Activated CD4-positive, alpha-beta T cell treated with anti-CD3 and anti-CD28 coated beads, Interleukin-2, Interleukin-4, amounts not matched to agents 100 ng/mL and 50 ng/mL, durations not matched to agents 16 hours and 8 hours (primary cell): ENCODE data around the gene AHRR.

Experiments
- DNase-seq: peaks from one replicate; pipeline ENCODE4 v3.0.0-alpha.2; 2020; ENCODE audit warnings: low spot score

Gene AHRR

GRCh38 chr5:415928-416635 lies 94.6 kb downstream of the AHRR start:
- no peak for DNase-seq

GRCh38 chr5:416636-416960 lies 95.1 kb downstream of the AHRR start:
- no peak for DNase-seq

- DNase-seq: no peak
These were observed 96.0 kb downstream of the AHRR start for GRCh38 chr5:417301-418161.

DNA sequence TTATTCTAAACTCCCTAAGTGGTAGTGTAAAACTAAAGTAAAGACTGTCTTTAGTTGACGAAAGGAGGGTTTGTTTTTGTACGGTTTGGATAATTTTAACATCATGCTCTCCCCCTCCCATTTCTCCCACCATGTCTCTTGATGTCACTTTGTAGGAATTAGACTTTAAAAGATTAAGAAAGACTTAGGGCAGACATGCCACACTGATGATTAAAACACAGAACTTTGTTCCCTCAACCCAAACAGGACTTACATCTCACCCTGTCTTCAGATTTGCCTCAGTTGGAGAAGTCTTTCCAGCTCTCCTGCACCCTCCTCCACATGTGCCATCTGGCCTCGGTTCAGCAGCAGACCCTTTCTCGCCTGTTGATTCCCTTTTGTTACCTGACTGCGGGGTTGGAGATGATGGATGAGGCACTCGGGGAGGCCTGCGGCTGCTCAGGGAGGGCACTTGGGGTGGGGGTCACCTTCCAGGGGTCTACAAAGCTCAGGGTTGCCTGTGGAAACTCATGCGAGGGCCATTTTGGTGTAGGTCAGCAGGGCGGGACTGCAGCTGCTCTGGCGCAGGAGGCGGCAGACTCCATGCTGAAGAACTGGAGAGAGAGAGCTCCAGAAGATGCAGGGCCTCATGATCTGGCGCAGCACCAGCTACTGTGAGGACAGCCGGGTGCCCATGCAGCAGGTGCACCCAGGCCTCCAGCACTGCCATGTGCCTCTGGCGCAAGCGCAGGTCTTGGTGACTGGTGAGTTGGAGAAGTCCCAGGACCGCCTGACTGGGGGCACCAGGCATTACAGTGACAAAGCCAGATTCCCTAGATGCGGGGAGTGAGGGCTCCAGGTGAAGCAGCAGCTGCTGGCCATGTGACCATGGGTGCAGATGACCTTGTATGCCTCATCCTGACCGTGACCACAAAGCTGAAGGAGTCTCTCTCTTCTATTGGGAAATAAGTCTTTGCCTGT lies 96.9 kb downstream of the AHRR start:
- no peak for DNase-seq

- DNase-seq: no peak
These were observed 98.5 kb downstream of the AHRR start for GRCh38 chr5:419970-420369.

DNA sequence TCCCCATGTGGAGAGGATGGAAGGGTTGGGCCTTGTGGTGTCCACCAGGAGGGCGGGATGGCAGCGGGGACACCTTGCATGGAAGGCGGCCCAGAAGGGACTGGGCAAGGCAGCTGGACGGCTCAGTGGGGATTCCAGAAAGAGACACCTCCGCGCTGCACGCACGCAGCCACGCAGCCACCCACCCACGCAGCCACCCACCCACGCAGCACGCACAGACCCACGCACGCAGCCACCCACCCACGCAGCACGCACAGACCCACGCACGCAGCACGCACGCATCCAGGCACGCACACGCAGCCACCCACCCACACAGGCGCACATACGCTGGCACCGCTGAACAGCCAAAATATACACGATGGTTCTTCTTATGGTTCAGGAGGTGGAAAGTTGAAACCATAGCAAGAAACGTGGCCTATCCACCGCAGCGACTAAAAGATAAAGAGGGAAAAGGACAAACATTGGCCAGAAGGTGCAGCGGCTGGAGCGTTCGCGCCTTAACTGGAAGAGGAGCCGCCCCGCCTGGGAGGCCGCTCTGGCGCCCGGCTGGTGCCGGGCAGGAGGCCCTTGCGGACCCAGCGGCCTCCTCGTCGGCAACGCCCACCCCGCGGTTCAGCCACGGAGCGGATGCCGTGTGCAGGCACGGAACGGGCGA lies 99.2 kb downstream of the AHRR start:
- no peak for DNase-seq

GRCh38 chr5:421287-421880 lies 99.9 kb downstream of the AHRR start:
- DNase-seq: no peak

- DNase-seq: no peak
These were observed 100.4 kb downstream of the AHRR start for GRCh38 chr5:421901-422300.

DNA sequence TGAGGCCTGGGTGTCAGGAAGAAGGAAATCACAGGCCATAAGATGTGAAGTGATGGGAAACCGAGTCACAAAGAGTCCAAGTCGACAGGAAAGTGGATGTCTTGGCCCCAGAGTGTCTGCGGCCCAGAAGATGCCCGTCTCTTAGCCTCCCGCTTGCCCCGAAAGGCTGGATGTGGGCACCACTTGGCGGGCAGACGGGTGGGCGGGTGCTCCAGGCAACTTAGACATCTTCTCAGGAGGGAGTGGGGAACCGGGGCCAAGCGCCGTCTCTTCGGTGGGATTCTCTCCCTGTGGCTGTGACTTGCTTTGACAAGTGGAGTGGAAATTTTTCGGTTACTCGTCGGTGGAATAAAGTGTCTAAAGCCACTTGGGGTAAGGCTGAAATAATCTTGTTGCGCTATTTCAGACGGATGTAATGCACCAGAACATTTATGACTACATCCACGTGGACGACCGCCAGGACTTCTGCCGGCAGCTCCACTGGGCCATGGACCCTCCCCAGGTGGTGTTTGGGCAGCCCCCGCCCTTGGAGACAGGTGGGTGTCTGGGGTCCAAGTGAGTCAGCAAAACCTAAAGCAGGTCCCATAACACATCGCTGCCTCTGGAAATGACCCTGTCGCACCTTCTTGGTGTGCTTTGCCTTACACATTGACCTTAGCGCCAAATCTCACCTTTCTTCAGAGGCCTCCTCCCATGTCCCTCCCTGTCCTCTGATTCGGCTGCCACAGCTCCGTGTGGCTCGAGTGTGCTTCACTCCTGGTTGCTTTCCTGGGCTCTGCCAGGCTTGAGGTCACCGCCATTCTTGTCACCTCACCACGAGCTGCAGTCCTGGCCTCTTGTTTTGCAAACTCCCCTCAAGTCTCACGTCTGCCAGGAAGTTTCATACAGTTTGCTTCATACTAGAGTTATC lies 101.1 kb downstream of the AHRR start:
- DNase-seq: no peak

DNA sequence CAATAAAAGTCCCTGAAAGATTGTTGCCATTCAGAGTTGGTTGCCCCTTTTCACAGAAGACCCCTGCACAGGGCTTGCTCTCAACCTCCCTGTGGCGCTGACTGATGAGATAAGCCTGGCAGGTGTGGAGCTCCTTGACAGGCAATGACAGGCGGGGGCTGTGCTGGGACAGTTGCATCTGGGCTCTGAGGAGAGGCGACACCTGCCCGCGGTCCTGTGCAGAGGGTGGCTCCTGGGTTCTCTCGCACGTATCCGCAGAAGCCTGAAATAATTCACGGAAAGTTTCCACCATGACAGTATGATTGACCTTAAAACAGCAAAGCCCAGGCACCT lies 101.7 kb downstream of the AHRR start:
- DNase-seq: no peak

DNA sequence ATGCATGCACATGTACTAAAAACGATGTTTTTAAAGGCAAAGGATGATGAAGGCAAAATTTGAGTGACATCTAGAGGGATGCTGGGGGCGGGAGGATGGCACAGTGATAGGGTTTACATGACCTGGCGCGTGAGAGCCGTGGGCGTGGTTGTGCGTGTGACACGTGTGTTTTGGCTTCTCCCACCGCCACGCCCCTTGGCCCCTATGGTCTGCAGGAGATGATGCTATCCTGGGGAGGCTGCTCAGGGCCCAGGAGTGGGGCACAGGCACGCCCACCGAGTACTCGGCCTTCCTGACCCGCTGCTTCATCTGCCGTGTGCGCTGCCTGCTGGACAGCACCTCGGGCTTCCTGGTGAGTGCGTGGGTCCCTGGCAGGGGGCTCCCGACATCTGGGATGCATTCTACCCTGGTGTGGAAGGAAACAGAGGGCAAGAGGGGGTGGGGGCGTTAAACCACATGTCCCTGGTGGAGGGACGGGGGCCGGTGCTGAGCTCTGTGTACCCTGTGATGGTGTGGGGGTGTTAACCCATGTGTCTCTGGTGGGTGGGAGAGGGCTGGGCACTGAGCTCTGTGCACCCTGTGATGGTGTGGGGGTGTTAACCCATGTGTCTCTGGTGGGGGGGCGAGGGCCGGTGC lies 102.2 kb downstream of the AHRR start:
- DNase-seq: no peak

GRCh38 chr5:424301-425110 lies 103.0 kb downstream of the AHRR start:
- no peak for DNase-seq

GRCh38 chr5:425714-426113 lies 104.2 kb downstream of the AHRR start:
- no peak for DNase-seq

GRCh38 chr5:426392-426976 lies 105.0 kb downstream of the AHRR start:
- no peak for DNase-seq

GRCh38 chr5:427415-428087 lies 106.0 kb downstream of the AHRR start:
- DNase-seq: no peak

- no peak for DNase-seq
These were observed 106.7 kb downstream of the AHRR start for GRCh38 chr5:428219-428618.

- no peak for DNase-seq
These were observed 107.4 kb downstream of the AHRR start for GRCh38 chr5:428754-429452.
